Right ventricle myocardium superior (tissue), 1 donor: ENCODE data around the gene NBPF9. TPM values are rescaled to one million over a fixed set of nuclear protein-coding genes. Genes with fewer than 3 reads are reported as not detected.
A peak's percentile ranks its signal among the peaks of the same experiment; 100 is the strongest.
"Not testable (repeated sequence)": the region's sequence is repeated elsewhere in the genome, so short reads cannot be mapped to it uniquely, and the experiment has no call there.

Experiments used
- ATAC-seq: fragments of 200-7000 bp; cut with Tn5 transposase; one replicate; pipeline ENCODE4 v1.9.1; 2020; ENCODE audit warnings: mild to moderate bottlenecking; ENCODE audit not compliant: poor library complexity
- DNase-seq: peaks from one replicate; pipeline ENCODE4 v3.0.0-alpha.2; 2020
- intact Hi-C: fragments of 100-400 bp; cut with DNase I; formaldehyde crosslinking; loops from one replicate; pipeline ENCODE4 v1.11.2; 2022
- long read RNA-seq: library from polyadenylated mRNA; unstranded; transcript quantifications from one replicate; pipeline ENCODE4 v2.0.0, GENCODE V29; 2021
- total RNA-seq: library from RNA; stranded (reverse); fragmentation: NEBNext Ultra II Directional; extraction: Animal tissue kit (Norgen Biotek cat#: 25700); gene quantifications from one replicate; pipeline ENCODE4 v1.2.1, GENCODE V29; 2021
- donor health status: DM: no; HTN: yes; CAD: no; lungs with severe emphysema.

The NBPF9 gene, protein sequence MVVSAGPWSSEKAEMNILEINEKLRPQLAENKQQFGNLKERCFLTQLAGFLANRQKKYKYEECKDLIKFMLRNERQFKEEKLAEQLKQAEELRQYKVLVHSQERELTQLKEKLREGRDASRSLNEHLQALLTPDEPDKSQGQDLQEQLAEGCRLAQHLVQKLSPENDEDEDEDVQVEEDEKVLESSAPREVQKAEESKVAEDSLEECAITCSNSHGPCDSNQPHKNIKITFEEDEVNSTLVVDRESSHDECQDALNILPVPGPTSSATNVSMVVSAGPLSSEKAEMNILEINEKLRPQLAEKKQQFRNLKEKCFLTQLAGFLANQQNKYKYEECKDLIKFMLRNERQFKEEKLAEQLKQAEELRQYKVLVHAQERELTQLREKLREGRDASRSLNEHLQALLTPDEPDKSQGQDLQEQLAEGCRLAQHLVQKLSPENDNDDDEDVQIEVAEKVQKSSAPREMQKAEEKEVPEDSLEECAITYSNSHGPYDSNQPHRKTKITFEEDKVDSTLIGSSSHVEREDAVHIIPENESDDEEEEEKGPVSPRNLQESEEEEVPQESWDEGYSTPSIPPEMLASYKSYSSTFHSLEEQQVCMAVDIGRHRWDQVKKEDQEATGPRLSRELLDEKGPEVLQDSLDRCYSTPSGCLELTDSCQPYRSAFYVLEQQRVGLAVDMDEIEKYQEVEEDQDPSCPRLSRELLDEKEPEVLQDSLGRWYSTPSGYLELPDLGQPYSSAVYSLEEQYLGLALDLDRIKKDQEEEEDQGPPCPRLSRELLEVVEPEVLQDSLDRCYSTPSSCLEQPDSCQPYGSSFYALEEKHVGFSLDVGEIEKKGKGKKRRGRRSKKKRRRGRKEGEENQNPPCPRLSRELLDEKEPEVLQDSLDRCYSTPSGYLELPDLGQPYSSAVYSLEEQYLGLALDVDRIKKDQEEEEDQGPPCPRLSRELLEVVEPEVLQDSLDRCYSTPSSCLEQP (N-terminal part only)
- 4.1 TPM for total RNA-seq
- long read RNA-seq, partial matches to known transcripts = 2 of 9 reads
- long read RNA-seq, other reads (novel, unspliced or antisense) = 7 of 9 reads

DNA sequence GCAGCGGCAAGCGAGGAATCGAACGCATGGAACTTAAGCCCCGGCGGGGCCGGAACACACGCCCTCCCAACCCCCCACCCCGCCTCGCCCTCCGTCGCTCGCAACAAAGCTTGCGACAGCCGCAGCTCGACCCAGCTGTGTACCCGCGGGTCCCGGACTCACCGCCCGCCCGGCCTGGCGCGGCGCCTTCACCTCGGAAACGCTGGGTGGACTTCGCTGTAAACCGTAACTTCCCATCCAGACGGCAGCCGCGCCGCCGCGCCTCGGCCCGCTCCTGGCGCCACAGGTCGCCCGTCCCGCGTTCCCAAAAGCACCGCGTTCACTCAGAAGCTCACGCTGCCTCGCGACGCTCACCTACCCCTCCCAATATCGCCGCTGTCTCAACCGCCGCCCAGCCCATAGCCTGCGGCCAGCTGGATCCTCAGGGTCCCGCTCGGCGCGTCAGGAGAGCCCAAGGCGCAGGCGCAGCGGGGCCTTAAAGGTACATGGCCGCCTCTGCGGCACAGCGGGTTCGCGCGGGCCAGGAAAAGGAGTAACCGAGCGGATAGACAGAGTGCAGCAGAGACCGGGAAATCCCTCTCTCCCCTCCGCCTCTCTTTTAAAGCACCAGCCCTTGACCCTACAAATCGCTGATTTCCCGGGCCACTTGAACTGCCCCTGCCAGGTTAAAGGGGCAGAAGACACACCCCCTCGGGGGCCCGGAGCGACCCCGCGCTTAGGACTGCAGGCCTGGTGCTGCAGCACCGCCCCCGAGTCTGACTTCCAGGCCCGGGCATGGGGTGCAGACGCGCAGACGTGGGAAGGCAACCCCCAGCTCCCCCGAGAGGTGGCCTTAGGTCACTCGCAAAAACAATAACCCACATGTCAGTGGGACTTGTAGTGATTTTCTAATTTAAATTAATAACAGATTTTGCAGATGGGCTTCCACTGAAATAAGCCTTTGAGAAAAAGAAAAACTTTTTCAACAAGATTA is at the start of gene NBPF9:
NBPF9 (minus strand) TSS at position 443 of the 973 bp plus-strand sequence. CDS start 21,412 bp downstream, outside the sequence.
- intact Hi-C loops = not testable (repeated sequence)
- ATAC-seq (peak; percentile 100), DNase-seq (peak; percentile 83)

GRCh38 chr1:149149909-149150308 is 46.6 kb upstream of the NBPF9 start:
- ATAC-seq, intact Hi-C loops, DNase-seq: not testable (repeated sequence)

- intact Hi-C loops, DNase-seq, ATAC-seq: not testable (repeated sequence)
These were observed 34.2 kb upstream of the NBPF9 start for GRCh38 chr1:149137585-149137984.

- ATAC-seq, DNase-seq, intact Hi-C loops: not testable (repeated sequence)
These were observed 27.6 kb upstream of the NBPF9 start for GRCh38 chr1:149130938-149131337.

DNA sequence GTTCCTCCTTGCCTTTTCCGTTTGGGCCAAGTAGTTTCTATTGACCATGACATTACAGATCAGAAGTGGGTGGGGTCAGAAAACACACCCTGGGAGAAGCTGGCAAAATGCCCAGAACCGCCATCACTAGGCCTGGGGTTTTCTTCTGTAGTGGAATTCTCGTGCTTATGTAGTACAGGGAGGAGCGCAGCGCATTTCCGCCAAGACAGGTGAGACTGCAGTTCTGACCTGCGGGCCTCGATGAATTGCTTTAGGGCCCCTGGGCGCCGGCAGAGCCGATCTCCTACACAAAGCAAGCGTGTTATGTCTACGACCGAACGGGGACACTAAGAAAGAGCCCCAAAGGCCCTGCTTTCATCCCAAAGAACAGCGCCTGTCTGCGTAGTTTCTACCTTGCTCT is 25.9 kb upstream of the NBPF9 start:
- intact Hi-C loops, DNase-seq, ATAC-seq: not testable (repeated sequence)

- intact Hi-C loops, DNase-seq, ATAC-seq: not testable (repeated sequence)
These were observed 23.3 kb upstream of the NBPF9 start for GRCh38 chr1:149126555-149127145.

- ATAC-seq = peak; percentile 58
- intact Hi-C loops, DNase-seq: not testable (repeated sequence)
These were observed 20.9 kb upstream of the NBPF9 start for GRCh38 chr1:149123948-149124926.

DNA sequence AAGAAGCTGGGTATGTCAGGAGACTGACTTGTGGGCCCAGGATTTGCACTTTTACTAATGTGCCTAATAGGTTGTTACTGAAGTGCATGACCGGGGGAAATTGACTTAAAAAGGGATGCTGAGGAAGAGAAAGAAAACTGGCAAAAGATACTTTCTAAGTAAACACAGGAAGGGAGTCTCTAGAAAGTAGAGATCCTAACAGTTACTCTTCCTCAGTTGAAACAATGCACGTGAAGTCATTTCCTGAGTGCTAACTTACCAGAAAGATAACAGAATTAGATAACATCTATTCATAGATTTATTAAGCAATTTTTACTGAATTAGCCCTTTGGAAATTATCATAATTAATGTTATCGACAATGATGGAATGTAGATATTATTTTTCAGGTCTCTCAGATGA is 9.5 kb upstream of the NBPF9 start:
- DNase-seq, intact Hi-C loops, ATAC-seq: not testable (repeated sequence)

DNA sequence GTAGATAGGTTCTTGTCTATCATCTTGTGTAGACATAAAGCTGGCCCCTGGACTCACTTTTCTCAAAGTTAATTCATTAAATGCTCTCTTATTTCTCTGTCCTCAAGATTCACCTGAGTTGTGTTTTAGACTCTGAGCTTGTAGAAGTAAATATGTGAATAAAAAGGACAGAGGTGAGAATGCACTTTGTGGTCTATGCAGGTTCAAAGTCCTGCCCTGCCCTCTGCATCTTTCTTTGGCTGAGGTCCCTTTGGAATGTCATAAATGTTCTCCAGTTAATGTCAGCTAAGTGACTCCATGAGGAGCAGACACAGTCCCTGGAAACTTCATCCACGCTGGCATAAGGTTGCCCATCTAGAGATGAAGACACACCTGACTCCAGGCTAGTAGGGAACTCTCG is 7.0 kb upstream of the NBPF9 start:
- intact Hi-C loops, DNase-seq, ATAC-seq: not testable (repeated sequence)

- intact Hi-C loops, DNase-seq: not testable (repeated sequence)
- ATAC-seq = peak; percentile 65
These were observed 777 bp downstream of the NBPF9 start for GRCh38 chr1:149102574-149102973.

- intact Hi-C loops, DNase-seq: not testable (repeated sequence)
These were observed 5.1 kb downstream of the NBPF9 start for GRCh38 chr1:149098276-149098675.

GRCh38 chr1:149093155-149093554 is 10.2 kb downstream of the NBPF9 start:
- DNase-seq, ATAC-seq, intact Hi-C loops: not testable (repeated sequence)

More at GRCh38 chr1:149098276-149098675, 5.1 kb downstream of the NBPF9 start:
- ATAC-seq = not testable (repeated sequence)

GRCh38 chr1:149075505-149076127 is 27.7 kb downstream of the NBPF9 start:
- intact Hi-C loops, DNase-seq, ATAC-seq: not testable (repeated sequence)

- intact Hi-C loops, DNase-seq, ATAC-seq: not testable (repeated sequence)
These were observed 38.7 kb downstream of the NBPF9 start for GRCh38 chr1:149064611-149065010.

GRCh38 chr1:149043056-149043455 is 60.3 kb downstream of the NBPF9 start:
- ATAC-seq, intact Hi-C loops, DNase-seq: not testable (repeated sequence)

DNA sequence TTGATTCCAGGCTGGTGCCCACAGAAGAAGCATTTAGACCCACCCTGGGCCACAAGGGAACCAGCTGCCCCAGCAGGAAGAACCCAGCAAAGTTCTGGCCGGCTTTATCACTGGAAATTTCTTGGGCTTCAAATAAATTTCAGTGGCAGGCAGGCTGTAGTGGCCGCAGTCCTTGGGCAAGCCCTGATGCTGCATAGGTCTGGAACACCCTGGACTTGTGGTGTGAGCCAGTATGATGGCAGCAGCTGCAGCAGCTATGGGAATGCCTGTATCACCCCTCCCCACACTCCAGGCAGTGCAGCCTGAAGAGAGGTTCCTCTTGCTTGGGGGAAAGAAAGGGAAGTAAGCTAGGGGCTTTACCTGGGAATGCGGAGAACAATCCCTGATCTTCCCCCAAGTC is 69.4 kb downstream of the NBPF9 start:
- intact Hi-C loops = not testable (repeated sequence)

More for the DNA sequence above, 69.4 kb downstream of the NBPF9 start:
- ATAC-seq = peak; percentile 25
- DNase-seq = not testable (repeated sequence)
